ENCODE measurements around the gene FEZF1. TPM values are rescaled to one million over a fixed set of nuclear protein-coding genes. Genes with fewer than 3 reads are reported as not detected.

FEZF1 gene
- total RNA-seq, 1 donor from 2014 or later: not detected

DNA sequence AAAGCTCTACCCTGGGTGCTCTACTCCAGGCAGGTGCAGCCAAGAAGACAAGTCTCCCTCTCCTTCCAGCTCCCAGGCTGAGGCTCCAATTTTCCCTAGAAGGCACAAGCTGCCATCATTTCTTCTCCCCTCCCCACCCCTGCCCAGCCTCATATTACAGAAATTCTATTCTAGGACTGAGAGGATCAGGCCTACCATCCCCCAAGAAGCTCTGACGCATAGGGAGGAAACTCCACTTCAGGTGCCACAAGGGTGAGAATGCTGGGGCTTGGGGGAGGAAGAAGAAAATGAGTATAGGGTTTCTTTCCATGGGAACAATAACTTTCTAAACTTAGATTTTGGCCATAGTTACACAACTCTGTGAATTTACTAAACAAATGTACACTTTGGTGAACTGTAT is 35.3 kb downstream of the FEZF1 start:
- Histone ChIP-seq H3K4me3 (ENCODE audit: low read length in 3 of 3) (no peak overlapping the region), H3K4me1 (ENCODE audit: control insufficient read depth in 3 of 3, insufficient read depth in 3 of 3, low read length in 3 of 3) (no peaks in the 10 kb centered on the region)

GRCh38 chr7:122268101-122268500 is 36.4 kb downstream of the FEZF1 start:
- Histone ChIP-seq H3K27ac (ENCODE audit: low read depth, low read length) (no peak overlapping the region), H3K4me1 (ENCODE audit: control insufficient read depth in 3 of 3, insufficient read depth in 3 of 3, low read length in 3 of 3) (no peaks in the 10 kb centered on the region), H3K9ac (ENCODE audit: low read depth in 1 of 3, low read length in 3 of 3) (no peak overlapping the region), H3K4me3 (ENCODE audit: low read length in 3 of 3) (no peak overlapping the region), H3K9me3 (ENCODE audit: control insufficient read depth in 3 of 3, low read length in 3 of 3) (no peaks in the 10 kb centered on the region), H3K27me3 (ENCODE audit: control insufficient read depth in 3 of 3, insufficient read depth in 3 of 3, low read length in 3 of 3) (no peaks in the 10 kb centered on the region), H3K36me3 (ENCODE audit: control insufficient read depth in 3 of 3, insufficient read depth in 3 of 3, low read length in 3 of 3) (no peaks in the 10 kb centered on the region)

More for the DNA sequence above, 35.3 kb downstream of the FEZF1 start:
- Histone ChIP-seq H3K9ac (ENCODE audit: low read depth in 1 of 3, low read length in 3 of 3) (no peak overlapping the region), H3K27me3 (ENCODE audit: control insufficient read depth in 3 of 3, insufficient read depth in 3 of 3, low read length in 3 of 3) (no peaks in the 10 kb centered on the region), H3K27ac (ENCODE audit: low read depth, low read length) (no peak overlapping the region), H3K36me3 (ENCODE audit: control insufficient read depth in 3 of 3, insufficient read depth in 3 of 3, low read length in 3 of 3) (no peaks in the 10 kb centered on the region), H3K9me3 (ENCODE audit: control insufficient read depth in 3 of 3, low read length in 3 of 3) (no peaks in the 10 kb centered on the region)

- H3K9ac ChIP-seq (ENCODE audit: low read depth in 1 of 3, low read length in 3 of 3): no peak overlapping the region
- H3K27me3 ChIP-seq (ENCODE audit: control insufficient read depth in 3 of 3, insufficient read depth in 3 of 3, low read length in 3 of 3): no peaks in the 10 kb centered on the region
- H3K4me1 ChIP-seq (ENCODE audit: control insufficient read depth in 3 of 3, insufficient read depth in 3 of 3, low read length in 3 of 3): no peaks in the 10 kb centered on the region
- H3K36me3 ChIP-seq (ENCODE audit: control insufficient read depth in 3 of 3, insufficient read depth in 3 of 3, low read length in 3 of 3): no peaks in the 10 kb centered on the region
- no peaks in the 10 kb centered on the region for H3K9me3 ChIP-seq (ENCODE audit: control insufficient read depth in 3 of 3, low read length in 3 of 3)
- H3K27ac ChIP-seq (ENCODE audit: low read depth, low read length): no peak overlapping the region
- H3K4me3 ChIP-seq (ENCODE audit: low read length in 3 of 3): no peak overlapping the region
These were observed 42.3 kb downstream of the FEZF1 start for GRCh38 chr7:122262246-122262645.

DNA sequence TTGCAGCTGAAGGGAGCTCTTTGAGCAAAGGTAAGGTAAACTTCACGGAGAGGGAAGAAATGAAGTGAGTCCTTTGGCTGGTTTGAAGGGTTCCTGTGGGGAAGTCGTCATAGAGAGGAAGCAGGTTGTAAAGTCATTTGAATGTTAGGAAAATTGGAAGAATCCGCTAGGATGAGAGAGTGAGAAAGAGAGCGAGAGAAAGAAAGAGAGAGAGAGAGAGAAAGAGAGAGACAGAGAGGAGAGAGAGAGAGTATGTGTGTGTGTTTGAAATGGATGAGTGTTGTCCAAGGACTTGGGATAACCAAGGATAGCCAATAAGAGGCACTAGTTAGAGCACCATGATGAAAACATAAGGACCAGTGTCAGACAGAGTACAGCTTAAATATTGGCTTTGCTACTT is 43.1 kb downstream of the FEZF1 start:
- Histone ChIP-seq H3K9ac (ENCODE audit: low read depth in 1 of 3, low read length in 3 of 3) (no peak overlapping the region), H3K4me3 (ENCODE audit: low read length in 3 of 3) (no peak overlapping the region), H3K4me1 (ENCODE audit: control insufficient read depth in 3 of 3, insufficient read depth in 3 of 3, low read length in 3 of 3) (no peaks in the 10 kb centered on the region), H3K36me3 (ENCODE audit: control insufficient read depth in 3 of 3, insufficient read depth in 3 of 3, low read length in 3 of 3) (no peaks in the 10 kb centered on the region), H3K9me3 (ENCODE audit: control insufficient read depth in 3 of 3, low read length in 3 of 3) (no peaks in the 10 kb centered on the region), H3K27me3 (ENCODE audit: control insufficient read depth in 3 of 3, insufficient read depth in 3 of 3, low read length in 3 of 3) (no peaks in the 10 kb centered on the region), H3K27ac (ENCODE audit: low read depth, low read length) (no peak overlapping the region)

DNA sequence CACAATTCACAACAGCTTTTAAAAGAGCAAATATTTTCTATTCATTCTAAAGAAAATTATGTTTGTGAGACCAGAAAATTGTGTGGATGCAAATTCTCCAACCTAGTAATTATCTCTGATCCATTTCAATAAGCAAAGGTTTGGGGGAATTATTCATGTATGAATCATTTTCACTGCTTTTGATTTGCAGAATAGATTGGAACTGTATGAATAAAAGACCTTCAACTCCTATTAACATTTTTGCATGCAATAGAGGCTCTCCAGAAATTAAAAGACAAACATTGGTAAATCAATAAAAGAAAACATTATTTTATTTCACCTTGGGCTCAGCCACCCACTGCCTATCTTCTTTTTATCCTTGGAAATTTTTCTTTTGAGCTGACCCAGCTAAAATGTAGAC is 43.5 kb downstream of the FEZF1 start:
- Histone ChIP-seq H3K9ac (ENCODE audit: low read depth in 1 of 3, low read length in 3 of 3) (no peak overlapping the region), H3K4me3 (ENCODE audit: low read length in 3 of 3) (no peak overlapping the region), H3K27ac (ENCODE audit: low read depth, low read length) (no peak overlapping the region), H3K4me1 (ENCODE audit: control insufficient read depth in 3 of 3, insufficient read depth in 3 of 3, low read length in 3 of 3) (no peaks in the 10 kb centered on the region), H3K36me3 (ENCODE audit: control insufficient read depth in 3 of 3, insufficient read depth in 3 of 3, low read length in 3 of 3) (no peaks in the 10 kb centered on the region), H3K9me3 (ENCODE audit: control insufficient read depth in 3 of 3, low read length in 3 of 3) (no peaks in the 10 kb centered on the region), H3K27me3 (ENCODE audit: control insufficient read depth in 3 of 3, insufficient read depth in 3 of 3, low read length in 3 of 3) (no peaks in the 10 kb centered on the region)

DNA sequence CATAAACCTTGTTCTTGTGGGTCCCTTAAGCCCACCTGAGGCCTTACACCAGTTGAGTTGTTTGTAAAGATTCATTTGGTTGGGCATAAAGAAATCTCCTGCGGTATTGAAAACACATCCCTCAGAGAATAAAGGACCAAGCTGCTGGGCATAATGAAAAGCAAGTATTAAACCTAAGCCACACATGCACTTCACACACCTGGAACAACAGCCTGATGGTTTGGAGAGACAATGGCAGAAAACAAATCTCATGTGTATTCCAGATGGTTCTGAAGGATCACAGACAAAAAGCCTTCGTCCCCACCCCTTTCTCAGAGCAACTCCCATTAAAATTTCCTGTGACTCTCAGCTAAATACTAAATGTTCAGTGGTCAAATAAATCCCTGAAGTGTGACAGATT is 44.2 kb downstream of the FEZF1 start:
- H3K9me3 ChIP-seq (ENCODE audit: control insufficient read depth in 3 of 3, low read length in 3 of 3): no peaks in the 10 kb centered on the region
- H3K9ac ChIP-seq (ENCODE audit: low read depth in 1 of 3, low read length in 3 of 3): no peak overlapping the region
- H3K4me3 ChIP-seq (ENCODE audit: low read length in 3 of 3): no peak overlapping the region
- no peak overlapping the region for H3K27ac ChIP-seq (ENCODE audit: low read depth, low read length)
- H3K4me1 ChIP-seq (ENCODE audit: control insufficient read depth in 3 of 3, insufficient read depth in 3 of 3, low read length in 3 of 3): no peaks in the 10 kb centered on the region
- H3K36me3 ChIP-seq (ENCODE audit: control insufficient read depth in 3 of 3, insufficient read depth in 3 of 3, low read length in 3 of 3): no peaks in the 10 kb centered on the region
- H3K27me3 ChIP-seq (ENCODE audit: control insufficient read depth in 3 of 3, insufficient read depth in 3 of 3, low read length in 3 of 3): no peaks in the 10 kb centered on the region

- H3K9ac ChIP-seq (ENCODE audit: low read depth in 1 of 3, low read length in 3 of 3): no peak overlapping the region
- H3K4me3 ChIP-seq (ENCODE audit: low read length in 3 of 3): no peak overlapping the region
- no peak overlapping the region for H3K27ac ChIP-seq (ENCODE audit: low read depth, low read length)
- H3K4me1 ChIP-seq (ENCODE audit: control insufficient read depth in 3 of 3, insufficient read depth in 3 of 3, low read length in 3 of 3): no peaks in the 10 kb centered on the region
- no peaks in the 10 kb centered on the region for H3K36me3 ChIP-seq (ENCODE audit: control insufficient read depth in 3 of 3, insufficient read depth in 3 of 3, low read length in 3 of 3)
- H3K27me3 ChIP-seq (ENCODE audit: control insufficient read depth in 3 of 3, insufficient read depth in 3 of 3, low read length in 3 of 3): no peaks in the 10 kb centered on the region
- H3K9me3 ChIP-seq (ENCODE audit: control insufficient read depth in 3 of 3, low read length in 3 of 3): no peaks in the 10 kb centered on the region
These were observed 45.6 kb downstream of the FEZF1 start for GRCh38 chr7:122258971-122259370.

DNA sequence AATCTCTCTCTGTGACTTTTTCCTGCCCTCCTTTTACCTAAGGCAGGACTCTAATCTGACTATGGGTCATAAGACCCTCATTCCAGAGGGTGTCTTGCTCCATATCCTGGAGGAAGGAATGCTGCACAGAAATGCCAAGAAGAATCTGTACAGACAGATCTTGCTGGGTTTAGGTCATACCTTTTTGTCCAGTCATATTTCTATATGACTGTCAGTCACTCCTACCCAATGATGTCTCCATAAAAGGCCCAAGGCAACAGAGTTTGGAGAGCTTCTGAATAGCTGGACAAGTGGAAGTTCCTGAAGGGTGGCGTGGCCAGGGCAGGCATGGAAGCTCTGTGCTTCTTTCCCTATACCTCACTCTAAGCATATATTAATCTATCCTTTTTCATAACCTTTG is 47.5 kb downstream of the FEZF1 start:
- no peak overlapping the region for H3K9ac ChIP-seq (ENCODE audit: low read depth in 1 of 3, low read length in 3 of 3)
- no peak overlapping the region for H3K27ac ChIP-seq (ENCODE audit: low read depth, low read length)
- H3K4me3 ChIP-seq (ENCODE audit: low read length in 3 of 3): no peak overlapping the region
- H3K9me3 ChIP-seq (ENCODE audit: control insufficient read depth in 3 of 3, low read length in 3 of 3): no peaks in the 10 kb centered on the region
- H3K27me3 ChIP-seq (ENCODE audit: control insufficient read depth in 3 of 3, insufficient read depth in 3 of 3, low read length in 3 of 3): no peaks in the 10 kb centered on the region
- H3K4me1 ChIP-seq (ENCODE audit: control insufficient read depth in 3 of 3, insufficient read depth in 3 of 3, low read length in 3 of 3): no peaks in the 10 kb centered on the region
- no peaks in the 10 kb centered on the region for H3K36me3 ChIP-seq (ENCODE audit: control insufficient read depth in 3 of 3, insufficient read depth in 3 of 3, low read length in 3 of 3)

GRCh38 chr7:122256046-122256445 is 48.5 kb downstream of the FEZF1 start:
- Histone ChIP-seq H3K9me3 (ENCODE audit: control insufficient read depth in 3 of 3, low read length in 3 of 3) (no peaks in the 10 kb centered on the region), H3K4me3 (ENCODE audit: low read length in 3 of 3) (no peak overlapping the region), H3K9ac (ENCODE audit: low read depth in 1 of 3, low read length in 3 of 3) (no peak overlapping the region), H3K4me1 (ENCODE audit: control insufficient read depth in 3 of 3, insufficient read depth in 3 of 3, low read length in 3 of 3) (no peaks in the 10 kb centered on the region), H3K36me3 (ENCODE audit: control insufficient read depth in 3 of 3, insufficient read depth in 3 of 3, low read length in 3 of 3) (no peaks in the 10 kb centered on the region), H3K27me3 (ENCODE audit: control insufficient read depth in 3 of 3, insufficient read depth in 3 of 3, low read length in 3 of 3) (no peaks in the 10 kb centered on the region), H3K27ac (ENCODE audit: low read depth, low read length) (no peak overlapping the region)

- Histone ChIP-seq H3K27ac (ENCODE audit: low read depth, low read length) (no peak overlapping the region), H3K9me3 (ENCODE audit: control insufficient read depth in 3 of 3, low read length in 3 of 3) (no peaks in the 10 kb centered on the region), H3K27me3 (ENCODE audit: control insufficient read depth in 3 of 3, insufficient read depth in 3 of 3, low read length in 3 of 3) (no peaks in the 10 kb centered on the region)
These were observed 49.1 kb downstream of the FEZF1 start for GRCh38 chr7:122255454-122255853.

More at GRCh38 chr7:122255454-122255853, 49.1 kb downstream of the FEZF1 start:
- Histone ChIP-seq H3K36me3 (ENCODE audit: control insufficient read depth in 3 of 3, insufficient read depth in 3 of 3, low read length in 3 of 3) (no peaks in the 10 kb centered on the region), H3K9ac (ENCODE audit: low read depth in 1 of 3, low read length in 3 of 3) (no peak overlapping the region), H3K4me1 (ENCODE audit: control insufficient read depth in 3 of 3, insufficient read depth in 3 of 3, low read length in 3 of 3) (no peaks in the 10 kb centered on the region), H3K4me3 (ENCODE audit: low read length in 3 of 3) (no peak overlapping the region)

Measured in skeletal muscle tissue (tissue), 4 donors.